Gastrocnemius medialis (tissue), 4 donors: ENCODE results near the gene GFOD1. TPM values are rescaled to one million over a fixed set of nuclear protein-coding genes. Genes with fewer than 3 reads are reported as not detected.
"Not testable (repeated sequence)": the region's sequence is repeated elsewhere in the genome, so short reads cannot be mapped to it uniquely, and the experiment has no call there.

ENCODE experiments used
- ATAC-seq, 2 donors: fragments of 150-250 bp; one replicate each; pipeline ENCODE4 v1.9.1; 2016
- DNase-seq, 2 donors: peaks; one replicate each; pipeline ENCODE4 v3.0.0-alpha.2; 2019
- H3K27ac ChIP-seq, 4 donors: fragments of 200-600 bp; sonication (generic); 1 replicate in 1 of 4; 2 replicates in 3 of 4; pipeline ENCODE4 v1.5.1; 2016 to 2018; ENCODE audit warnings: mild to moderate bottlenecking in 2 of 4, moderate library complexity in 1 of 4
- H3K27me3 ChIP-seq, 3 donors: fragments of 200-600 bp; sonication (generic) in 2 of 3; 1 replicate in 1 of 3; 2 replicates in 2 of 3; pipeline versions ENCODE4 v1.5.1 to v1.6.0; 2016 to 2019; ENCODE audit warnings: mild to moderate bottlenecking in 1 of 3, moderate library complexity in 1 of 3
- H3K36me3 ChIP-seq, 2 donors: fragments of 200-600 bp; sonication (generic) in 1 of 2; one replicate each; pipeline ENCODE4 v1.5.1; 2017 to 2018
- H3K4me1 ChIP-seq, 2 donors: fragments of 200-600 bp; sonication (generic) in 1 of 2; one replicate each; pipeline ENCODE4 v1.5.1; 2016 to 2017; ENCODE audit warnings: mild to moderate bottlenecking in 2 of 2
- H3K4me3 ChIP-seq, 4 donors: fragments of 200-600 bp; sonication (generic) in 3 of 4; 1 replicate in 1 of 4; 2 replicates in 3 of 4; pipeline ENCODE4 v1.5.1; 2016 to 2019; ENCODE audit warnings: mild to moderate bottlenecking in 2 of 4
- H3K9me3 ChIP-seq, 3 donors: fragments of 200-600 bp; sonication (generic) in 2 of 3; 1 replicate in 1 of 3; 2 replicates in 2 of 3; pipeline ENCODE4 v1.5.1; 2016 to 2019
- POLR2A ChIP-seq, 2 donors: fragments of 450-650 bp; IDR thresholded peaks; one replicate each; pipeline ENCODE4 v1.6.1; 2017; ENCODE audit warnings: antibody characterized with exemption in 2 of 2, mild to moderate bottlenecking in 2 of 2, moderate library complexity in 2 of 2
- in situ Hi-C, 4 donors: fragments of 200-750 bp; cut with MboI; loops; one replicate each; pipeline versions ENCODE4 v1.15.0 to v1.8.0; 2017; ENCODE audit warnings: low sequenced_read_pairs in 4 of 4
- intact Hi-C: fragments of 100-400 bp; cut with DNase I; formaldehyde crosslinking; loops from one replicate; pipeline ENCODE4 v1.15.1; 2023; ENCODE audit warnings: low total_unique reads
- total RNA-seq, 4 donors: library from RNA; depleted of rRNA; stranded (reverse); fragments of >200 nt; gene quantifications; one replicate each; pipeline versions ENCODE4 v1.1.0 to v1.2.3, GENCODE V29; 2016
- TF ChIP-seq, protein P1 (sequence below), 5 experiments: fragments of 450-650 bp in 3 of 5; fragments of 200-600 bp in 2 of 5; sonication (generic) in 2 of 5; IDR thresholded peaks in 4 of 5; conservative IDR thresholded peaks in 1 of 5; 1 replicate in 4 of 5; 2 replicates in 1 of 5; pipeline ENCODE4 v1.5.1; 2016 to 2019; ENCODE audit warnings: antibody characterized with exemption in 5 of 5, mild to moderate bottlenecking in 3 of 5, moderate library complexity in 3 of 5

The GFOD1 gene
- total RNA-seq, 4 donors from 2014 or later: 9.0 to 31.8 (median 16.9) TPM

DNA sequence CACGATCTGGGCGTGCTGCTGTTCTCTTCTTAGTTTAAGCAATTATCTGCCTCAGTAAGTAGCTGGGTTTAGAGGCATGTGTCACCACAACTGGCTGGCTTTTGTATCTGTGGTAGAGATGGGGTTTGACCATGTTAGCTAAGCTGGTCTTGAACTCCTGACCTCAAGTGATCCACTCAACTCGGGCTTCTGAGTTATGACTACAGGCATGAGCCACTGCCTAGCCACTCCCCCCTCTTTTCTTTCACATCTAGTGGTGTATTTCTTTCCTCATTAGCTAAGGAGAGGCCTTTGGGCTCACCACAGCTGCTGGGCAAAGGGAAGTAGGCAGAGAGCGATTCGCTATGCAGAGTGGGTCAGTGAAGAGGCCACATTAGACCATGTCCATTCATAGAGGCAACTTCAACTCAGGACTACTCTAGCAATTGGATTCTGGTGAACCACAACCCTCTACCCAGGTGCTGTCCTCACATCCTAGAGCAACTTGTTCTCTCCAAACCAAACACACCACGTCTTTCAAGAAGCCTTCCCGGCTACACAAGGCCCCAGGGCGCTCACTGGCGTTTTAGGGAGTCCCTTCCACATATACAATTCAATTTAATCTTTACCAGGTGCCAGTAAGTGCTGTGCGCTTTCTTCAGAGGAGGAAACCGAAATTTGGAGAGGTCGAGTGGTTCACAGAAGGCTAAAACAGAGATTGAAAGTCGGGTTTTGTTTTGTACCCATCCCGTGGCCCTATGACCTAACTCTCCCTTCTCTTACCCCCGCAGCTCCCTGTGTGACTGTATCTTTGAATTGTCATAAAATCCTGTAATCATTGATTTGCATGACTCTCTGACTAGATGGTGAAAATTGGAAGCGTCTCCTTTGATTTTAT, 26.5 kb upstream of the GFOD1 start:
- H3K36me3 ChIP-seq: no peaks in the 10 kb centered on the region
- DNase-seq (no peak), ATAC-seq (no peak)
- H3K4me1 ChIP-seq: peaks cover 0 to 2% of the 10 kb centered on the region in 2 donors
- in situ Hi-C loops (no loop called here), intact Hi-C loops (no loop called here)
- H3K9me3 ChIP-seq: no peaks in the 10 kb centered on the region
- no peak overlapping the region for H3K4me3 ChIP-seq
- no peaks in the 10 kb centered on the region for H3K27me3 ChIP-seq
- TF ChIP-seq, protein P1, sequence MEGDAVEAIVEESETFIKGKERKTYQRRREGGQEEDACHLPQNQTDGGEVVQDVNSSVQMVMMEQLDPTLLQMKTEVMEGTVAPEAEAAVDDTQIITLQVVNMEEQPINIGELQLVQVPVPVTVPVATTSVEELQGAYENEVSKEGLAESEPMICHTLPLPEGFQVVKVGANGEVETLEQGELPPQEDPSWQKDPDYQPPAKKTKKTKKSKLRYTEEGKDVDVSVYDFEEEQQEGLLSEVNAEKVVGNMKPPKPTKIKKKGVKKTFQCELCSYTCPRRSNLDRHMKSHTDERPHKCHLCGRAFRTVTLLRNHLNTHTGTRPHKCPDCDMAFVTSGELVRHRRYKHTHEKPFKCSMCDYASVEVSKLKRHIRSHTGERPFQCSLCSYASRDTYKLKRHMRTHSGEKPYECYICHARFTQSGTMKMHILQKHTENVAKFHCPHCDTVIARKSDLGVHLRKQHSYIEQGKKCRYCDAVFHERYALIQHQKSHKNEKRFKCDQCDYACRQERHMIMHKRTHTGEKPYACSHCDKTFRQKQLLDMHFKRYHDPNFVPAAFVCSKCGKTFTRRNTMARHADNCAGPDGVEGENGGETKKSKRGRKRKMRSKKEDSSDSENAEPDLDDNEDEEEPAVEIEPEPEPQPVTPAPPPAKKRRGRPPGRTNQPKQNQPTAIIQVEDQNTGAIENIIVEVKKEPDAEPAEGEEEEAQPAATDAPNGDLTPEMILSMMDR (IDR thresholded peaks at IDR 0.05 in 4 of 5, conservative IDR thresholded peaks at IDR 0.05 in 1 of 5): no peak
- no peak for TF ChIP-seq POLR2A (IDR thresholded peaks at IDR 0.05)
- no peak overlapping the region for H3K27ac ChIP-seq

DNA sequence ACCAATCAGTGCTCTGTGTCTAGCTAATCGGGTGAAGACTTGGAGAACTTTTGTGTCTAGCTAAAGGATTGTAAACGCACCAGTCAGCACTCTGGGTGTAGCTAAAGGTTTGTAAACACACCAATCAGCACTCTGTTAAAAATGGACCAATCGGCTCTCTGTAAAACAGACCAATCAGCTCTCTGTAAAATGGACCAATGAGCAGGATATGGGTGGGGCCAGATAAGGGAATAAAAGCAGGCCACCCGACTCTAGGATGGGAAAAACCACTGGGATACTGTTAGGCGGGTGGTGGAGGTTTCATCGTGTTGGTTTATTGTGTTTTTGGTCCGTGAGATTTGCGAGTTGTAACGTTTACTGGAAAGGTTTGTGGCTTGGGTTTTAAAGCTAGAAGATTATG, 25.5 kb upstream of the GFOD1 start:
- in situ Hi-C loops (no loop called here), intact Hi-C loops (no loop called here)
- no peak overlapping the region for H3K4me3 ChIP-seq
- ATAC-seq (no peak), DNase-seq (no peak)
- TF ChIP-seq, protein P1 (IDR thresholded peaks at IDR 0.05 in 4 of 5, conservative IDR thresholded peaks at IDR 0.05 in 1 of 5): no peak
- H3K27me3 ChIP-seq: no peaks in the 10 kb centered on the region
- no peaks in the 10 kb centered on the region for H3K36me3 ChIP-seq
- H3K4me1 ChIP-seq: peaks cover 0 to 5% of the 10 kb centered on the region in 2 donors
- no peaks in the 10 kb centered on the region for H3K9me3 ChIP-seq
- H3K27ac ChIP-seq: no peak overlapping the region

DNA sequence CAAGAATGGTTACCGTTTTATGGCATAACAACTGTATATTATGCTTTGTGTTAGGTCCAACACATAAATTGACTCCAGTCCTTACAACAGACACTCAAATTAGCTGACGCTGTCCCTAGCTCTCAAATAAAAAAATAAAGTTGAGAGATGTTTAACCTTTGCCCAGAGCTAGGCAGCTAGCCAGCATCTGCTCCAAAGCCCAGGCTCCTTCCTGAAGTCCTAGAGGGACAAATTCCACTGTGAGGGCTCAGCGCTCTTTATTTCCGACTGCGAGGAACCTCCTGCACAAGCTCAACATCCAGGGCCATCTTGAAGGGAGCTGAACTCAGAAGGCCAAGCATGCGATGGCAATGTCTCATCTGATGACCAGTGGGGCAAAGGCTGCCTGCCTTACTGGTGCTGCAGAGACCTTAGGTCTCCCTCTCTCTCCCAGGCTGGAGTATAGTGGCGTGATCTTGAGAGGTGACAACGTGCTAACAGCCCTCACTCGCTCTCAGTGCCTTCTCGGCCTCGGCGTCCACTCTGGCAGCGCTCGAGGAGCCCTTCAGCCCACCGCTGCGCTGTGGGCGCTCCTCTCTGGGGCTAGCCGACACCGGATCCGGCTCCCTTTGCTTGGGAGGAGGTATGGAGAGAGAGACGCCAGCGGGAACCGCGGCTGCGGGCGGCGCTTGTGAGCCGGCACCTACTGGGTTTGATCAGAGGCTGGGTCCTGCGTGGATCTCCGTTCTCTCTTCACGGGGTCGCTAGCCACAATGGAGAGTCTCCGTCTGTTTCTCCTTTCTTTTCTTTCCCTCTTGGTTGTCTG, 24.7 kb upstream of the GFOD1 start:
- no peaks in the 10 kb centered on the region for H3K9me3 ChIP-seq
- in situ Hi-C loops: no loop called here
- TF ChIP-seq, protein P1 (IDR thresholded peaks at IDR 0.05 in 4 of 5, conservative IDR thresholded peaks at IDR 0.05 in 1 of 5): no peak
- TF ChIP-seq POLR2A (IDR thresholded peaks at IDR 0.05): no peak
- no peak overlapping the region for H3K27ac ChIP-seq
- DNase-seq: no peak
- intact Hi-C loops: no loop called here
- H3K4me3 ChIP-seq: no peak overlapping the region
- ATAC-seq: no peak
- H3K4me1 ChIP-seq: peaks cover 0 to 5% of the 10 kb centered on the region in 2 donors
- H3K36me3 ChIP-seq: no peaks in the 10 kb centered on the region
- no peaks in the 10 kb centered on the region for H3K27me3 ChIP-seq

DNA sequence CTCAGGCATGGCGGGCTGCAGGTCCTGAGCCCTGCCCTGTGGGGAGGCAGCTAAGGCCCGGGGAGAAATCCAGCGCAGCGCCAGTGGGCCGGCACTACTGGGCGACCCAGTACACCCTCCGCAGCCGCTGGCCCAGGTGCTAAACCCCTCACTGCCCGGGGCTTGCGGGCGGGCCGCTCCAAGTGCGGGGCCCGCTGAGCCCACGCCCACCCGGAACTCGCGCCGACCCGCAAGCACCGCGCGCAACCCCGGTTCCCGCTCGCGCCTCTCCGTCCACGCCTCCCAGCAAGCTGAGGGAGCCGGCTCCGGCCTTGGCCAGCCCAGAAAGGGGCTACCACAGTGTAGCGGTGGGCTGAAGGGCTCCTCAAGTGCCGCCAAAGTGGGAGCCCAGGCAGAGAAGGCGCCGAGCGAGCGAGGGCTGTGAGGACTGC, 23.8 kb upstream of the GFOD1 start:
- DNase-seq, intact Hi-C loops, ATAC-seq, H3K27me3 ChIP-seq, H3K4me3 ChIP-seq, in situ Hi-C loops, H3K36me3 ChIP-seq, H3K4me1 ChIP-seq, H3K9me3 ChIP-seq, H3K27ac ChIP-seq: not testable (repeated sequence)

DNA sequence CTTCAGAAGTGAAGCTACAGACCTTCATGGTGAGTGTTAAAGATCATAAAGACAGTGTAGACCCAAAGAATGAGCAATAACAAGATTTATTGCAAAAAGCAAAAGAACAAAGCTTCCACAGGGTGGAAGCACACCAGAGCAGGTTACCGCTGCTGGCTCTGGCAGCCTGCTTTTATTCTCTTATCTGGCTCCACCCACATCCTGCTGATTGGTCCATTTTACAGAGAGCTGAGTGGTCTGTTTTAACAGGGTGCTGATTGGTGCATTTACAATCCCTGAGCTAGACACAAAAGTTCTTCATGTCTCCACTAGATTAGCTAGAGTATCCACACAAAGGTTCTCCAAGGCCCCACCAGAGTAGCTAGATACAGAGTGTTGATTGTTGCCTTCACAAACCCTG, 23.0 kb upstream of the GFOD1 start:
- in situ Hi-C loops, H3K36me3 ChIP-seq, H3K27ac ChIP-seq, ATAC-seq, H3K27me3 ChIP-seq, intact Hi-C loops, H3K4me1 ChIP-seq, H3K4me3 ChIP-seq, H3K9me3 ChIP-seq, DNase-seq: not testable (repeated sequence)
